SK-N-SH (cell line): ENCODE measurements around the gene C1orf146. TPM values are rescaled to one million over a fixed set of nuclear protein-coding genes. Genes with fewer than 3 reads are reported as not detected.

ENCODE experiments used
- CTCF ChIA-PET: fragments of 300-600, 350-600 bp; formaldehyde crosslinking; extraction: SDS; loops from one replicate; lab custom pipeline; 2021; lab: Yijun Ruan, JAX
- POLR2A ChIA-PET: fragments of 350-600 bp; sonication (Branson Sonifier 250); formaldehyde crosslinking; extraction: SDS; loops from one replicate; lab custom pipeline; 2020; ENCODE audit warnings: antibody characterized with exemption, inconsistent platforms; lab: Yijun Ruan, JAX
- DNase-seq: peaks from one replicate; pipeline ENCODE4 v3.0.0; 2012
- H2AFZ ChIP-seq: fragments of 200-600 bp; sonication (generic); 2 replicates; pipeline ENCODE4 v1.8.1; 2016; ENCODE audit warnings: antibody characterized with exemption, mild to moderate bottlenecking, low read depth
- H3F3A ChIP-seq: fragments of 200-600 bp; sonication (generic); replicated peaks from 2 replicates; pipeline ENCODE3; 2016; ENCODE audit warnings: antibody characterized with exemption, mild to moderate bottlenecking; ENCODE audit not compliant: insufficient read depth
- H3K27ac ChIP-seq, 2 experiments: fragments of 200-500 bp in 1 of 2; fragments of 200-600 bp in 1 of 2; sonication (Bioruptor generic) in 1 of 2; sonication (generic), shearing (Covaris generic) in 1 of 2; 2 replicates each; pipeline versions ENCODE4 v1.5.1 to v1.6.1; 2014 to 2016; ENCODE audit warnings: low read depth in 2 of 2, inconsistent platforms in 1 of 2, low read length in 1 of 2, mild to moderate bottlenecking in 1 of 2, mixed read lengths in 1 of 2
- H3K27me3 ChIP-seq: fragments of 200-600 bp; sonication (generic), shearing (Covaris generic); 2 replicates; pipeline ENCODE4 v1.6.1; 2016; ENCODE audit warnings: mixed run types; ENCODE audit not compliant: insufficient read depth
- H3K36me3 ChIP-seq, 2 experiments: fragments of 200-500 bp in 1 of 2; fragments of 200-600 bp in 1 of 2; sonication (Bioruptor generic) in 1 of 2; sonication (generic) in 1 of 2; replicated peaks in 1 of 2; 2 replicates each; pipeline versions ENCODE3 to v1.5.1; 2014 to 2016; ENCODE audit warnings: low read length in 1 of 2, mild to moderate bottlenecking in 1 of 2; ENCODE audit not compliant: insufficient read depth in 2 of 2, control insufficient read depth in 1 of 2
- H3K4me1 ChIP-seq, 2 experiments: fragments of 200-500 bp in 1 of 2; fragments of 200-600 bp in 1 of 2; sonication (Bioruptor generic) in 1 of 2; sonication (generic), shearing (Covaris generic) in 1 of 2; 2 replicates each; pipeline versions ENCODE4 v1.5.1 to v1.6.1; 2014 to 2016; ENCODE audit warnings: low read depth in 1 of 2, low read length in 1 of 2, mixed run types in 1 of 2; ENCODE audit not compliant: insufficient read depth in 2 of 2, control insufficient read depth in 1 of 2
- H3K4me2 ChIP-seq: fragments of 200-600 bp; sonication (generic), shearing (Covaris generic); 2 replicates; pipeline ENCODE4 v1.6.1; 2017; ENCODE audit warnings: mixed run types
- H3K4me3 ChIP-seq, 2 experiments: fragments of 200-500 bp in 1 of 2; fragments of 200-600 bp in 1 of 2; sonication (Bioruptor generic) in 1 of 2; sonication (generic), shearing (Covaris generic) in 1 of 2; 2 replicates each; pipeline versions ENCODE4 v1.5.1 to v1.8.1; 2014 to 2016; ENCODE audit warnings: low read depth in 2 of 2, inconsistent platforms in 1 of 2, low read length in 1 of 2, mild to moderate bottlenecking in 1 of 2, mixed read lengths in 1 of 2, moderate library complexity in 1 of 2
- H3K79me2 ChIP-seq: fragments of 200-600 bp; sonication (generic); 2 replicates; pipeline ENCODE4 v1.8.1; 2017; ENCODE audit warnings: mild to moderate bottlenecking; ENCODE audit not compliant: insufficient read depth
- H3K9ac ChIP-seq: fragments of 200-600 bp; sonication (generic); 2 replicates; pipeline ENCODE4 v1.6.1; 2017; ENCODE audit warnings: mixed run types
- H3K9me2 ChIP-seq: fragments of 200-600 bp; sonication (generic); 2 replicates; pipeline ENCODE4 v1.6.1; 2017; ENCODE audit warnings: mixed run types
- H3K9me3 ChIP-seq: fragments of 200-600 bp; sonication (generic); 2 replicates; pipeline ENCODE4 v1.6.1; 2017; ENCODE audit warnings: mixed run types, mild to moderate bottlenecking, moderate library complexity
- H4K20me1 ChIP-seq: fragments of 200-600 bp; sonication (generic); 2 replicates; pipeline ENCODE4 v1.6.1; 2017; ENCODE audit warnings: mild to moderate bottlenecking, mixed run types; ENCODE audit not compliant: insufficient read depth
- ELF1 ChIP-seq: IDR thresholded peaks from 2 replicates; pipeline ENCODE4 v1.4.0; 2012
- EP300 ChIP-seq, 2 experiments: IDR thresholded peaks; 2 replicates each; pipeline versions ENCODE4 v1.4.0 to v1.6.1; 2012; ENCODE audit warnings: borderline replicate concordance in 1 of 2, low read depth in 1 of 2, low read length in 1 of 2
- FOXM1 ChIP-seq: IDR thresholded peaks from 2 replicates; pipeline ENCODE4 v1.4.0; 2012; ENCODE audit warnings: low read depth, mild to moderate bottlenecking
- GABPA ChIP-seq: IDR thresholded peaks from 2 replicates; pipeline ENCODE4 v1.4.0; 2012; ENCODE audit warnings: low read depth, mild to moderate bottlenecking
- JUND ChIP-seq: IDR thresholded peaks from 2 replicates; pipeline ENCODE4 v1.4.0; 2012
- MEF2A ChIP-seq: IDR thresholded peaks from 2 replicates; pipeline ENCODE4 v1.4.0; 2012; ENCODE audit warnings: low read depth, borderline replicate concordance
- MXI1 ChIP-seq: IDR thresholded peaks from 2 replicates; pipeline ENCODE4 v1.6.1; 2012; ENCODE audit warnings: mild to moderate bottlenecking, low read depth, low read length, improper control_type of control experiment
- NFIC ChIP-seq: IDR thresholded peaks from 2 replicates; pipeline ENCODE4 v1.4.0; 2012; ENCODE audit warnings: borderline replicate concordance
- RFX5 ChIP-seq: IDR thresholded peaks from 2 replicates; pipeline ENCODE4 v1.6.1; 2012; ENCODE audit warnings: mild to moderate bottlenecking, improper control_type of control experiment, low read length
- SIN3A ChIP-seq: IDR thresholded peaks from 2 replicates; pipeline ENCODE4 v1.6.1; 2012; ENCODE audit warnings: low read depth, mild to moderate bottlenecking, low read length, moderate library complexity, borderline replicate concordance
- YY1 ChIP-seq: IDR thresholded peaks from 2 replicates; pipeline ENCODE4 v1.4.0; 2012; ENCODE audit warnings: low read depth, mild to moderate bottlenecking
- WGBS: methylation state at CpG from one replicate; pipeline ENCODE4 v1.1.6; 2017; ENCODE audit warnings: low lambda C conversion rate; 5-methylcytosine and 5-hydroxymethylcytosine counted together
- polyA plus RNA-seq, 3 experiments: library from polyadenylated mRNA; depleted of rRNA; stranded (reverse); fragments of >200 nt; gene quantifications; 2 replicates each; pipeline ENCODE4 v1.2.3, GENCODE V29; 2012
- TF ChIP-seq, protein P1 (sequence below): IDR thresholded peaks from 2 replicates; pipeline ENCODE4 v1.4.0; 2012; ENCODE audit warnings: low read depth
- TF ChIP-seq, protein P2 (sequence below): fragments of 150-350 bp; IDR thresholded peaks from 2 replicates; pipeline ENCODE4 v1.6.1; 2017; ENCODE audit warnings: antibody characterized with exemption, low read length, low read depth, borderline replicate concordance
- TF ChIP-seq, protein P3 (sequence below): IDR thresholded peaks from 2 replicates; pipeline ENCODE4 v1.4.0; 2012; ENCODE audit warnings: low read depth, borderline replicate concordance
- TF ChIP-seq, protein P4 (sequence below): IDR thresholded peaks from 2 replicates; pipeline ENCODE4 v1.6.1; 2012; ENCODE audit warnings: mild to moderate bottlenecking, low read depth, low read length, moderate library complexity
- TF ChIP-seq, protein P5 (sequence below): fragments of 150-350 bp; IDR thresholded peaks from 2 replicates; pipeline ENCODE4 v1.6.1; 2016; ENCODE audit warnings: mild to moderate bottlenecking, low read depth, low read length

The C1orf146 gene
- polyA plus RNA-seq, 1 of the 3 experiments (the other 2 are of a cell fraction) = not detected

DNA sequence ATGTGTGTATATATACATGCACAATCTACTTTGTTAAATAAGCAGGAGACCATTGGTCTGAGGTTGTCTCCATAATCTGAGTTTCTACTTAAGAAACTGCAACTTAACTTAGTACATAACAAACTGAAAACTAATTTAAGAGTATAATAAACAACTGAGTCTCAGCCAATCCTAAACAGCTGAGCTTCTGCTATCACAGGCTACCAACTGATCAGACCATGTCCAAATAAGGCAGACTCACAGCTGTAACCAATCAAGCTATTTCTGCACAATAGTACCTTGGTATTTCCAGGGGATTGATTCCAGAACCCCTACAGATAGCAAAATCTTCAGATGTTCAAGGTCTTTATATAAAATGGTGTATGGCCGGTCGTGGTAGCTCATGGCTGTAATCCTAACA lies 26.0 kb upstream of the C1orf146 start:
- Histone ChIP-seq H3K4me2 (no peak overlapping the region), H3K9me3 (no peaks in the 10 kb centered on the region), H3K27ac (no peak overlapping the region), H3K4me3 (no peak overlapping the region), H3K36me3 (no peaks in the 10 kb centered on the region), H2AFZ (no peak overlapping the region), H3K4me1 (peaks cover 0 to 4% of the 10 kb centered on the region in 2 experiments; a peak in 1 of 4 replicates), H3K9ac (no peak overlapping the region), H3K27me3 (no peaks in the 10 kb centered on the region), H3K9me2 (no peaks in the 10 kb centered on the region), H3K79me2 (no peaks in the 10 kb centered on the region), H4K20me1 (no peaks in the 10 kb centered on the region), H3F3A (peaks cover 3% of the 10 kb centered on the region)
- TF ChIP-seq FOXM1 (no peak), JUND (no peak), NFIC (no peak), GABPA (no peak), EP300 (IDR thresholded peaks at IDR 0.05; ENCODE audit: borderline replicate concordance in 1 of 2, low read depth in 1 of 2, low read length in 1 of 2) (no peak), YY1 (no peak), SIN3A (no peak), ELF1 (no peak), MEF2A (no peak), RFX5 (no peak), MXI1 (no peak)
- TF ChIP-seq, protein P1, sequence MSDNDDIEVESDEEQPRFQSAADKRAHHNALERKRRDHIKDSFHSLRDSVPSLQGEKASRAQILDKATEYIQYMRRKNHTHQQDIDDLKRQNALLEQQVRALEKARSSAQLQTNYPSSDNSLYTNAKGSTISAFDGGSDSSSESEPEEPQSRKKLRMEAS = no peak
- TF ChIP-seq, protein P2, sequence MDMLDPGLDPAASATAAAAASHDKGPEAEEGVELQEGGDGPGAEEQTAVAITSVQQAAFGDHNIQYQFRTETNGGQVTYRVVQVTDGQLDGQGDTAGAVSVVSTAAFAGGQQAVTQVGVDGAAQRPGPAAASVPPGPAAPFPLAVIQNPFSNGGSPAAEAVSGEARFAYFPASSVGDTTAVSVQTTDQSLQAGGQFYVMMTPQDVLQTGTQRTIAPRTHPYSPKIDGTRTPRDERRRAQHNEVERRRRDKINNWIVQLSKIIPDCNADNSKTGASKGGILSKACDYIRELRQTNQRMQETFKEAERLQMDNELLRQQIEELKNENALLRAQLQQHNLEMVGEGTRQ = no peak
- TF ChIP-seq, protein P3, sequence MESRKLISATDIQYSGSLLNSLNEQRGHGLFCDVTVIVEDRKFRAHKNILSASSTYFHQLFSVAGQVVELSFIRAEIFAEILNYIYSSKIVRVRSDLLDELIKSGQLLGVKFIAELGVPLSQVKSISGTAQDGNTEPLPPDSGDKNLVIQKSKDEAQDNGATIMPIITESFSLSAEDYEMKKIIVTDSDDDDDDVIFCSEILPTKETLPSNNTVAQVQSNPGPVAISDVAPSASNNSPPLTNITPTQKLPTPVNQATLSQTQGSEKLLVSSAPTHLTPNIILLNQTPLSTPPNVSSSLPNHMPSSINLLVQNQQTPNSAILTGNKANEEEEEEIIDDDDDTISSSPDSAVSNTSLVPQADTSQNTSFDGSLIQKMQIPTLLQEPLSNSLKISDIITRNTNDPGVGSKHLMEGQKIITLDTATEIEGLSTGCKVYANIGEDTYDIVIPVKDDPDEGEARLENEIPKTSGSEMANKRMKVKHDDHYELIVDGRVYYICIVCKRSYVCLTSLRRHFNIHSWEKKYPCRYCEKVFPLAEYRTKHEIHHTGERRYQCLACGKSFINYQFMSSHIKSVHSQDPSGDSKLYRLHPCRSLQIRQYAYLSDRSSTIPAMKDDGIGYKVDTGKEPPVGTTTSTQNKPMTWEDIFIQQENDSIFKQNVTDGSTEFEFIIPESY = no peak
- TF ChIP-seq, protein P4, sequence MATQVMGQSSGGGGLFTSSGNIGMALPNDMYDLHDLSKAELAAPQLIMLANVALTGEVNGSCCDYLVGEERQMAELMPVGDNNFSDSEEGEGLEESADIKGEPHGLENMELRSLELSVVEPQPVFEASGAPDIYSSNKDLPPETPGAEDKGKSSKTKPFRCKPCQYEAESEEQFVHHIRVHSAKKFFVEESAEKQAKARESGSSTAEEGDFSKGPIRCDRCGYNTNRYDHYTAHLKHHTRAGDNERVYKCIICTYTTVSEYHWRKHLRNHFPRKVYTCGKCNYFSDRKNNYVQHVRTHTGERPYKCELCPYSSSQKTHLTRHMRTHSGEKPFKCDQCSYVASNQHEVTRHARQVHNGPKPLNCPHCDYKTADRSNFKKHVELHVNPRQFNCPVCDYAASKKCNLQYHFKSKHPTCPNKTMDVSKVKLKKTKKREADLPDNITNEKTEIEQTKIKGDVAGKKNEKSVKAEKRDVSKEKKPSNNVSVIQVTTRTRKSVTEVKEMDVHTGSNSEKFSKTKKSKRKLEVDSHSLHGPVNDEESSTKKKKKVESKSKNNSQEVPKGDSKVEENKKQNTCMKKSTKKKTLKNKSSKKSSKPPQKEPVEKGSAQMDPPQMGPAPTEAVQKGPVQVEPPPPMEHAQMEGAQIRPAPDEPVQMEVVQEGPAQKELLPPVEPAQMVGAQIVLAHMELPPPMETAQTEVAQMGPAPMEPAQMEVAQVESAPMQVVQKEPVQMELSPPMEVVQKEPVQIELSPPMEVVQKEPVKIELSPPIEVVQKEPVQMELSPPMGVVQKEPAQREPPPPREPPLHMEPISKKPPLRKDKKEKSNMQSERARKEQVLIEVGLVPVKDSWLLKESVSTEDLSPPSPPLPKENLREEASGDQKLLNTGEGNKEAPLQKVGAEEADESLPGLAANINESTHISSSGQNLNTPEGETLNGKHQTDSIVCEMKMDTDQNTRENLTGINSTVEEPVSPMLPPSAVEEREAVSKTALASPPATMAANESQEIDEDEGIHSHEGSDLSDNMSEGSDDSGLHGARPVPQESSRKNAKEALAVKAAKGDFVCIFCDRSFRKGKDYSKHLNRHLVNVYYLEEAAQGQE = no peak
- TF ChIP-seq, protein P5, sequence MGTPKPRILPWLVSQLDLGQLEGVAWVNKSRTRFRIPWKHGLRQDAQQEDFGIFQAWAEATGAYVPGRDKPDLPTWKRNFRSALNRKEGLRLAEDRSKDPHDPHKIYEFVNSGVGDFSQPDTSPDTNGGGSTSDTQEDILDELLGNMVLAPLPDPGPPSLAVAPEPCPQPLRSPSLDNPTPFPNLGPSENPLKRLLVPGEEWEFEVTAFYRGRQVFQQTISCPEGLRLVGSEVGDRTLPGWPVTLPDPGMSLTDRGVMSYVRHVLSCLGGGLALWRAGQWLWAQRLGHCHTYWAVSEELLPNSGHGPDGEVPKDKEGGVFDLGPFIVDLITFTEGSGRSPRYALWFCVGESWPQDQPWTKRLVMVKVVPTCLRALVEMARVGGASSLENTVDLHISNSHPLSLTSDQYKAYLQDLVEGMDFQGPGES = no peak
- no peak for DNase-seq
- CTCF ChIA-PET = interaction anchor here (0.9 to 1.2 kb wide), 2 partner anchors 11 to 100 kb away, joined by 3 read pairs; no protein-coding TSS in a partner anchor
- 75% methylated on average over 2 of the region's 2 CpGs for WGBS
- POLR2A ChIA-PET = no interaction called here
